Upper lobe of right lung (tissue), 1 donor: ENCODE measurements around the gene TRIM69. TPM values are rescaled to one million over a fixed set of nuclear protein-coding genes. Genes with fewer than 3 reads are reported as not detected.
"Not testable (repeated sequence)": the region's sequence is repeated elsewhere in the genome, so short reads cannot be mapped to it uniquely, and the experiment has no call there.

Source experiments
- ATAC-seq: fragments of 200-7000 bp; cut with Tn5 transposase; one replicate; pipeline ENCODE4 v1.9.1; 2020; ENCODE audit warnings: mild to moderate bottlenecking, moderate library complexity
- DNase-seq: peaks from one replicate; pipeline ENCODE4 v3.0.0-alpha.2; 2020
- H3K27ac ChIP-seq: fragments of 200-600 bp; one replicate; pipeline ENCODE4 v1.8.0; 2022
- H3K27me3 ChIP-seq: fragments of 200-600 bp; one replicate; pipeline ENCODE4 v1.8.0; 2022; ENCODE audit warnings: mild to moderate bottlenecking
- H3K36me3 ChIP-seq: fragments of 200-600 bp; one replicate; pipeline ENCODE4 v1.8.0; 2022
- H3K4me1 ChIP-seq: fragments of 200-600 bp; one replicate; pipeline ENCODE4 v1.8.0; 2022
- H3K4me3 ChIP-seq: fragments of 200-600 bp; one replicate; pipeline ENCODE4 v1.8.0; 2022; ENCODE audit warnings: mild to moderate bottlenecking
- H3K9me3 ChIP-seq: fragments of 200-600 bp; one replicate; pipeline ENCODE4 v1.8.0; 2022
- CTCF ChIP-seq: fragments of 200-600 bp; IDR thresholded peaks from one replicate; pipeline ENCODE4 v1.8.0; 2022; ENCODE audit warnings: antibody characterized with exemption
- intact Hi-C: fragments of 100-400 bp; cut with DNase I; formaldehyde crosslinking; loops from one replicate; pipeline ENCODE4 v1.11.0; 2022
- total RNA-seq: library from RNA; stranded (reverse); fragmentation: NEBNext Ultra II Directional; extraction: Animal tissue kit (Norgen Biotek cat#: 25700); gene quantifications from one replicate; pipeline ENCODE4 v1.2.1, GENCODE V29; 2021
- donor health status: DM: no; HTN: yes; CAD: no; lungs with severe emphysema.

TRIM69 gene
- total RNA-seq, 1 donor from 2014 or later, result 25.4 TPM

- DNase-seq, result no peak
- no peaks in the 10 kb centered on the region for H3K4me1 ChIP-seq
- no peak overlapping the region for H3K27ac ChIP-seq
These were observed 37.7 kb upstream of the TRIM69 start for GRCh38 chr15:44698641-44699040.

GRCh38 chr15:44700676-44701075 is 35.7 kb upstream of the TRIM69 start:
- H3K9me3 ChIP-seq, H3K4me1 ChIP-seq, H3K36me3 ChIP-seq, intact Hi-C loops, ATAC-seq, H3K27ac ChIP-seq, H3K4me3 ChIP-seq, DNase-seq, H3K27me3 ChIP-seq: not testable (repeated sequence)

More at GRCh38 chr15:44698641-44699040, 37.7 kb upstream of the TRIM69 start:
- Histone ChIP-seq H3K27me3 (no peaks in the 10 kb centered on the region), H3K36me3 (no peaks in the 10 kb centered on the region), H3K9me3 (no peaks in the 10 kb centered on the region), H3K4me3 (no peak overlapping the region)
- no peak for ATAC-seq
- TF ChIP-seq CTCF, result no peak
- intact Hi-C loops, result no loop called here

GRCh38 chr15:44705986-44706385 is 30.3 kb upstream of the TRIM69 start:
- intact Hi-C loops, result no loop called here
- Histone ChIP-seq H3K4me1 (peaks cover 8% of the 10 kb centered on the region), H3K27me3 (no peaks in the 10 kb centered on the region), H3K27ac (no peak overlapping the region), H3K36me3 (no peaks in the 10 kb centered on the region), H3K9me3 (no peaks in the 10 kb centered on the region), H3K4me3 (no peak overlapping the region)
- TF ChIP-seq CTCF, result no peak
- ATAC-seq (no peak), DNase-seq (no peak)

- H3K36me3 ChIP-seq, result no peaks in the 10 kb centered on the region
- TF ChIP-seq CTCF, result no peak
- intact Hi-C loops, result no loop called here
- no peak overlapping the region for H3K4me3 ChIP-seq
- H3K9me3 ChIP-seq, result no peaks in the 10 kb centered on the region
- ATAC-seq (no peak), DNase-seq (no peak)
- H3K27me3 ChIP-seq, result no peaks in the 10 kb centered on the region
- peaks cover 8% of the 10 kb centered on the region for H3K4me1 ChIP-seq
- peak overlapping the region; percentile 43 for H3K27ac ChIP-seq
These were observed 29.9 kb upstream of the TRIM69 start for GRCh38 chr15:44706401-44706800.

GRCh38 chr15:44706946-44707636 is 29.2 kb upstream of the TRIM69 start:
- Histone ChIP-seq H3K36me3 (no peaks in the 10 kb centered on the region), H3K27ac (peak overlapping the region; percentile 43), H3K4me3 (no peak overlapping the region), H3K9me3 (no peaks in the 10 kb centered on the region), H3K27me3 (no peaks in the 10 kb centered on the region), H3K4me1 (peaks cover 8% of the 10 kb centered on the region)
- ATAC-seq (peak; percentile 50), DNase-seq (peak; percentile 68)
- no peak for TF ChIP-seq CTCF
- intact Hi-C loops, result no loop called here

- TF ChIP-seq CTCF, result peak; percentile 35
- peaks cover 34% of the 10 kb centered on the region for H3K4me1 ChIP-seq
- H3K4me3 ChIP-seq, result peak overlapping the region; percentile 96
- ATAC-seq (no peak), DNase-seq (no peak)
- peaks cover 24% of the 10 kb centered on the region for H3K36me3 ChIP-seq
- no peaks in the 10 kb centered on the region for H3K27me3 ChIP-seq
- peak overlapping the region; percentile 100 for H3K27ac ChIP-seq
- intact Hi-C loops, result loop anchor here (10.0 kb wide), 1 partner anchor 46 kb away; the partner anchor contains the start of gene SPG11
- H3K9me3 ChIP-seq, result no peaks in the 10 kb centered on the region
These were observed 25.9 kb upstream of the TRIM69 start for GRCh38 chr15:44710236-44711095.
